SKM-1 (cell line): ENCODE measurements around the gene NOD1.
A peak's percentile ranks its signal among the peaks of the same experiment; 100 is the strongest.

ENCODE experiments used
- DNase-seq: peaks from one replicate; lab custom pipeline; 2025; ENCODE audit not compliant: unreplicated experiment; lab: John Stamatoyannopoulos, UW

The NOD1 gene

GRCh38 chr7:30450240-30450982 is 28.2 kb downstream of the NOD1 start:
- no peak for DNase-seq

GRCh38 chr7:30448461-30449189 is 30.0 kb downstream of the NOD1 start:
- DNase-seq, result no peak

- no peak for DNase-seq
Measured at GRCh38 chr7:30447466-30447865, 31.1 kb downstream of the NOD1 start.

GRCh38 chr7:30446266-30446665 is 32.3 kb downstream of the NOD1 start:
- DNase-seq, result no peak

GRCh38 chr7:30445770-30446169 is 32.8 kb downstream of the NOD1 start:
- DNase-seq, result peak; percentile 95

GRCh38 chr7:30437823-30438574 is 40.6 kb downstream of the NOD1 start:
- DNase-seq, result no peak

- no peak for DNase-seq
Measured at GRCh38 chr7:30436518-30436917, 42.1 kb downstream of the NOD1 start.

GRCh38 chr7:30436046-30436445 is 42.5 kb downstream of the NOD1 start:
- no peak for DNase-seq

GRCh38 chr7:30434140-30434799 is 44.3 kb downstream of the NOD1 start:
- DNase-seq, result no peak

GRCh38 chr7:30433506-30433905 is 45.1 kb downstream of the NOD1 start:
- DNase-seq, result no peak

GRCh38 chr7:30433082-30433481 is 45.5 kb downstream of the NOD1 start:
- peak; percentile 89 for DNase-seq

- DNase-seq, result peak; percentile 62
Measured at GRCh38 chr7:30430777-30431176, 47.8 kb downstream of the NOD1 start.

GRCh38 chr7:30430276-30430675 is 48.3 kb downstream of the NOD1 start:
- DNase-seq, result no peak

GRCh38 chr7:30429156-30429530 is 49.4 kb downstream of the NOD1 start:
- no peak for DNase-seq

GRCh38 chr7:30428246-30429155 is 50.1 kb downstream of the NOD1 start:
- DNase-seq, result peak; percentile 82

- no peak for DNase-seq
Measured at GRCh38 chr7:30427296-30428070, 51.1 kb downstream of the NOD1 start.

- no peak for DNase-seq
Measured at GRCh38 chr7:30424506-30424905, 54.1 kb downstream of the NOD1 start.

- no peak for DNase-seq
Measured at GRCh38 chr7:30423788-30424505, 54.6 kb downstream of the NOD1 start.

- DNase-seq, result no peak
Measured at GRCh38 chr7:30422922-30423321, 55.7 kb downstream of the NOD1 start.
